NCI-H345 treated with DMSO at 0.1 percent for 48 hours (cell line): ENCODE results near the gene UBXN2A.
"Not testable (repeated sequence)": the region's sequence is repeated elsewhere in the genome, so short reads cannot be mapped to it uniquely, and the experiment has no call there.

Experiments used
- DNase-seq: peaks from one replicate; lab custom pipeline; 2025; ENCODE audit not compliant: unreplicated experiment; lab: John Stamatoyannopoulos, UW

Gene UBXN2A

GRCh38 chr2:24043133-24043532 is 102.9 kb downstream of the UBXN2A start:
- not testable (repeated sequence) for DNase-seq

- DNase-seq, result no peak
Observed at GRCh38 chr2:24045511-24046508, 105.5 kb downstream of the UBXN2A start.

GRCh38 chr2:24046599-24046929 is 106.3 kb downstream of the UBXN2A start:
- no peak for DNase-seq

DNA sequence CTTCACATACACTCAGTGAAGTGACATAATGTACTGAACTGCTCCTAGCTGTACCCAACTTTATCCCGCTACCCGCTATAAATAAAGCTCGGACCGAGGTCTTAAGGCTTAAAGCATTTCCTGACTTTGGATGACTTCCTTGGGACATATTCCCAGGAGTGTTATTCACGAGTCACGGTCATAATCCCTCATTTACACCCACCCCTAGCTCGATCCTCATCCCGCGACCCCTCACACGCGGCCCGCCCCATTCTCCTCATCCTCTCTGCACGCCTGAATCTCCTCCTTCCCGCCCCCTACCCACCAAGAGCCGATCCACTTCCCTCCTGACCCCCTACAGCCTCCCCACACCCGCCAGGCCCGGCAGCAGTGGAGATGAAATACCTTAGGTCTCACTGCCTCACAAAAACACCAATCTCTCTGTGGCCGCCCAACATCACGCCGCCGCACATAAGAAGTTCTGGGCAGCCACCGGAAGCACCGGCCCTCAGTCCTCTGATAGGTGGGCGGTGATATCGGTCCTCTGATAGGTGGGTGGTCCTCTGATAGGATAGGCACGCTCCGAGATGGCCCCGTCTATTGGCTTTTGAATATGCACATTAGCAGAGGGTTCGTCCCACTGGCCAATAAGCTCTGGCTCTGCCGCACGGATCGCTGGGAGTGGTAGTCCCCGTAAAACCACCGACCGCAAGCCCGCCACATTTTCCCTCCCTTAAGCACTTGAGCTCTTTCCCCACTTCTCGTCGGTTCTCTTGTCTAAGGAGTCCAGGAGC is 106.9 kb downstream of the UBXN2A start, which contains the start of gene WDCP:
Gene WDCP (minus strand): TSS at position 462 of the 773 bp plus-strand sequence. CDS start 7,897 bp downstream, outside the sequence.
- peak; percentile 99 for DNase-seq

- DNase-seq, result no peak
Observed at GRCh38 chr2:24047703-24048033, 107.4 kb downstream of the UBXN2A start.

DNA sequence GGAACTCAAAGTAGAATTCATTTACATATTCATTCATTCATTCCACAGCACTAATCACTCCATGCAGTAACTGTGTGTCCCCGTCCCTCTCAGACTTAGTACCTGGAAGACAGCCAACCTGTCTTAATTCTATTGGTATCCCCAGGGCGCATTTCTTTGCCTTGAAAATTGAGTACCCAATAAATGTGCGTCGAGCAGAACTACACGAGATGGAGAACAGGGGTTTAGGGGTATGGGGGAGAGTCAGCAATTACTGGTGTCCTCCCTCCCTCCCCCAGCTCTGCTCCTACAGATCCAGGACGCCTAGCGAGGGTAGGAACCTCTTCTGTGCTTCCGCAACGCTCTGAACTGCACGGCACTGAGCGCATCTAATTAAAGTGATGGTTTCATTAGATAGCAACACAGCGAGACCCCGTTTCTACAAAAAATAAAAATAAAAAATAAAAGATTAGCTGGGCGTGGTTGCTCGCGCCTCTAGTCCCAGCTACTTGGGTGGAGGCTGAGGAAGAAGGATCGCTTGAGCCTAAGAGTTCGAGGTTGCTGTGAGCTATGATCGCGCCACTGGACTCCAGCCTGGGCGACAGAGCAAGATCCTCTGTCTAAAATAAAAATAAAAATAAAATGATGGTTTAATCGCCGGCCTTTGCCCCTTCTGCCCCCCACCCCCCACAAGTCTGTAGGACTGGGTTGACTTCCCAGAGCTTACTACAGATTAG is 108.7 kb downstream of the UBXN2A start:
- DNase-seq, result peak; percentile 63

DNA sequence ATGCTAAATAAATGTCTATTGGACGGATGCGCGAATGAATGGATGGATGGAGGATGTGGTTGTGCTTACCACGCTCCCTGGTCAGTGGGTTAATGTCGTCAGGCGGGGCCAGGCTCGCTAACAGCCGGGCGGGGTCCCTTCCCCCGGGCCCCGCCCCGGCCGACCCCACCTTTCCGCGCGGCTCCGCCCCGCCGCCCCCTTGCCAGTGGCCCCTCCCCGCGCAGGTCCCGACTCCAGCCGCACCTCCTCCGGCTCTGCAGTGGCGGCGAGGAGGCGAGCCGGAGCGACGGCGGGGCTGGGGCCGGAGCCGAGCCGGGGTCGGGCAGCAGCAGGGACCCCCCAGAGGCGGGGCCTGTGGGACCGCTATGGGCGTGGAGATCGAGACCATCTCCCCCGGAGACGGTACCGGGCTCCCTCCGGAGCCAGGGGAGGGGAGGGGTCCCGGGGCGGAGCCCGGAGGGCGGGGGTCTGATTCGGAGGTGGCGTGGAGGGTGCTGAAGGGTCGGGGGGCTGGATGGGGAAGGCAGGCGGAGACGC is 109.3 kb downstream of the UBXN2A start, which contains the start of gene FKBP1B:
Gene FKBP1B (plus strand): TSS at position 257 of the 537 bp plus-strand sequence. CDS start 109 bp downstream, at position 366.
- peak; percentile 53 for DNase-seq

DNA sequence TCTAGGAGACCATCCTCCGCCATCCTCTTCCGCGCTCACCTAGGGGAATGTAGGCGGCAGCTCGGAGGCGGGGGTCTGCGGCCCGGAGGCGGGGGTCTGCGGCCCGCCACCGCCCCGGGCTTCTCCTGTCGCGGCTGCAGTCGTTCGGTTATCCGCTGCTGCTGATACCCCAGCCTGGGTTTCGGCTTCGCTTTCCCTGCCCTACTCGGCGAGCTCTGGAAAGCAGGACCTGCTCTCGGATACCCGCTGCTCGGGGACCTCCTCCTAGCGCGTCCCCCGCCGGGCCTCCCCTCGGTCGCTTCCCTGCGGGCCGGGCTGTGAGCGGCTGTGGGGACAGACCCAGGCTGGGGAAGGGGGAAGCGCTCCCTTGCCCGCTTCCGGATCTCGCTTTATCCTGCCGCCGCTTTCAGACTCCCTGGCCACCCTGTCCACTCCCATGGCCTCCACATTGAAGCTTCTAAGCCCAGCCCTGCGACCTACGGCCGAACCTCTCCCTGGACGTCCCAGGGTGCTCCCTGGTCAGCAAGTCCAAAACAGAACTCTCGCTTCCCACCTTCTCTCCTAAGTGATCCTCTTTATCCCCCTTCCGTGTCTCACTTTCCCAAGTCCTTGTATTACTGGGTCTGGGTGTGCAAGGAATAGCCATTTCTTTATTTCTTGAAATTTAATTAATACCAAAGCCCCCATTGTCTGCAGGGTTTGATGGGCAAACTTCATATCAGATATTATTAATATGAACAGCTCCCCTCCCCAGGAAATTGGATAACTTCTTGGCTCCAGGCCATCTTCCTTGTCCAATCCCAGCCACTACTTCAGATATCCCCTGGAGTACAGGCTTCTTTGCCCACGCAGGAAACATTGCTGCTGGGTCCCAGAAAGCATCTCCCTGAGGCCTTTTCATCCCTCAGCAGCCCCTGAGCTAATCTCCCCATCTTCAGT is 110.0 kb downstream of the UBXN2A start:
- no peak for DNase-seq

GRCh38 chr2:24051833-24052232 is 111.6 kb downstream of the UBXN2A start:
- no peak for DNase-seq

DNA sequence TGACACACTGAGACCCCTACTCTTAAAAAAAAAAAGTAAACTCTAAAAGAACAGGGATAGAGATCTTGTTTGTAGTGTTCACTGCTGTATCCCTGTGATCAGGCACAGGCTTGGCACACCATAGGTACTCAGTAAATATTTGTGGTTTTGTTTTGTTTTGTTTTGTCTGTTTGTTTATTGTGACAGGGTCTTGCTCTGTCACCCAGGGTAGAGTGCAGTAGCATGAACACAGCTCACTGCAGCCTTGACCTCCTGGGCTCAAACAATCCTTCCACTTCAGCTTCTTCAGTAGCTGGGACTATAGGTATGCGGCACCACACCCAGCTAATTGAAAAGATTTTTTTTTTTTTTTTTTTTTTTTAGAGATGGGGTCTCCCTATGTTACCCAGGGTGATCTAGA is 112.7 kb downstream of the UBXN2A start:
- no peak for DNase-seq
